Subcutaneous abdominal adipose tissue (tissue), 5 donors: ENCODE data around the gene C2CD2.

ENCODE experiments used
- H3K27ac ChIP-seq: one replicate; pipeline ENCODE4 v1.7.0; 2013; ENCODE audit warnings: low read depth, mild to moderate bottlenecking, inconsistent platforms, low read length, moderate library complexity
- H3K27me3 ChIP-seq, 5 donors: one replicate each; pipeline ENCODE4 v1.7.0; 2013; ENCODE audit warnings: low read length in 5 of 5, inconsistent platforms in 1 of 5; ENCODE audit not compliant: control insufficient read depth in 5 of 5, insufficient read depth in 4 of 5
- H3K36me3 ChIP-seq, 5 donors: one replicate each; pipeline ENCODE4 v1.7.0; 2013; ENCODE audit warnings: low read length in 5 of 5; ENCODE audit not compliant: control insufficient read depth in 5 of 5, insufficient read depth in 5 of 5
- H3K4me1 ChIP-seq, 5 donors: one replicate each; pipeline ENCODE4 v1.7.0; 2013; ENCODE audit warnings: low read length in 5 of 5, mild to moderate bottlenecking in 3 of 5, moderate library complexity in 1 of 5; ENCODE audit not compliant: control insufficient read depth in 5 of 5, insufficient read depth in 5 of 5
- H3K4me3 ChIP-seq, 5 donors: one replicate each; pipeline ENCODE4 v1.7.0; 2013; ENCODE audit warnings: low read length in 5 of 5, low read depth in 1 of 5
- H3K9ac ChIP-seq, 5 donors: one replicate each; pipeline ENCODE4 v1.7.0; 2013; ENCODE audit warnings: low read length in 5 of 5, mild to moderate bottlenecking in 4 of 5, moderate library complexity in 3 of 5
- H3K9me3 ChIP-seq, 5 donors: one replicate each; pipeline ENCODE4 v1.7.0; 2013; ENCODE audit warnings: low read length in 5 of 5; ENCODE audit not compliant: control insufficient read depth in 5 of 5
- donor health status: healthy.
- donor health status: healthy.
- donor health status: healthy.
- donor health status: healthy.
- donor health status: healthy.

C2CD2 gene

DNA sequence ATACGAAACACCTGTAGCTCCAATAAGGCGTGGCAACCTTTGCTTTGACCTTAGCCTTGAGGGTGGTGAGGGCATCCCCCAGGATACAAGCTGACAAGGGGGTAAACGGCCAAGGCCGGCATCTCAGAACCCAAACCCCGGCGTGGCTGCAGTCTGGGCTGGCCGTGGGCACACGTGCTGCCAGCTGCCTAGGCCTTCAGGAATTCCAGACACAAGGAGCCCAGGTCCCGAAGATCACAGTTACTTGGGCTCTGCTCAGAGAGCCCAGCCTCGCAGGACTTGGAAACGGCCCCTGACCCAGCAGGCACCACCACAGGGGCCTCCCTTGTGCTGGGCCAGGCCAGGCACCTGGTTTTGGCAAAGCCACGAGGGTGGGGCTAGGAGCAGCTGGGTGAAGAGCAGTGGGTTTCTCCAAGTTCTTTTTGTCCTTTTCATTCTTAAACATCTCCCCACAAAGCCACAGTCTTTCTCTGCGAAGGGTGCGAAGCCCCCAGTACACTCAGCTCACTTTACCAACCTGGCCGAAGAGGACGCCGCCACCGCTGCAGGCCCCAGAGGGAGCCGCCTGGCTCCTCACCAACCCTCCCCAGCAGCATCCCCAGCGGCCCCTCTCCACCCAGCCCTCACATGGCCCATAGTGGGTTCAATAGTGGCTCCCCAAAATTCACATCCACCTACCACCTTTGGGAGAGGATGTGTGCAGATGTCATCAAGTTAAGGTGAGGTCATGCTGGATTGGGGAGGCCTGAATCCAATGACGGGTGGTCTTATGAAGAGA, 101.5 kb downstream of the C2CD2 start:
- Histone ChIP-seq H3K4me1 (no peaks in the 10 kb centered on the region), H3K36me3 (peaks cover 0 to 55% (median 41%) of the 10 kb centered on the region in 5 donors), H3K9ac (no peak overlapping the region), H3K4me3 (no peak overlapping the region), H3K9me3 (no peaks in the 10 kb centered on the region), H3K27ac (no peak overlapping the region), H3K27me3 (no peaks in the 10 kb centered on the region)

- Histone ChIP-seq H3K4me1 (no peaks in the 10 kb centered on the region), H3K27ac (no peak overlapping the region), H3K9me3 (no peaks in the 10 kb centered on the region), H3K36me3 (peaks cover 0 to 54% (median 30%) of the 10 kb centered on the region in 5 donors), H3K9ac (no peak overlapping the region), H3K27me3 (no peaks in the 10 kb centered on the region), H3K4me3 (no peak overlapping the region)
Observed at GRCh38 chr21:41851090-41851790, 102.6 kb downstream of the C2CD2 start.

GRCh38 chr21:41850085-41850484, 103.7 kb downstream of the C2CD2 start:
- H3K4me3 ChIP-seq: no peak overlapping the region
- no peak overlapping the region for H3K9ac ChIP-seq
- H3K27ac ChIP-seq: no peak overlapping the region
- H3K4me1 ChIP-seq: no peaks in the 10 kb centered on the region
- no peaks in the 10 kb centered on the region for H3K9me3 ChIP-seq
- peaks cover 0 to 55% (median 32%) of the 10 kb centered on the region in 5 donors for H3K36me3 ChIP-seq
- H3K27me3 ChIP-seq: no peaks in the 10 kb centered on the region

DNA sequence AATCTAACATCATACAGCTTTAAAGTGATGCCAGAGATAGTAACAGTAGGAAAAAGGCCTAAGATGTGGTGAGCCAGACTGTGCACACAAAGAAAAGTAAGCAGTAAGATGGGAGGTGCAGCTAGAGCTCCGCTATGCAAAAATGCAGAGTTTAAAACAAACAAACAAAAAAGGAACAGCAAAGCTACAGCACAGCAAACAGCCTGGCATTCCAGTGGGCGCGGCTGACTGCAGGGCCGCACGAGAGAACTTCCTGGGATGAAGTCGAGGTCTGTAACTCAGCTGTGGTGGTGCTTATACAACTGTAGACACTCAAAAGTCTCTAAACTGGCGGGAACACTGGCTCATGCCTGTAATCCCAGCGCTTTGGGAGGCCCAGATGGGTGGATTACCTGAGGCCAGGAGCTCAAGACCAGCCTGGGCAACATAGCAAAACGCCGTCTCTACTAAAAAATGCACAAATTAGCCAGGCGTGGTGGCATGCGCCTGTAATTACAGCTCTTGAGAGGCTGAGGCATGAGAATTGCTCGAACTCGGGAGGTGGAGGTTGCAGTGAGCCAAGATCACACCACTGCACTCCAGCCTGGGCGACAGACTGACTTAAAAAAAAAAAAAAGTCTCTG, 104.7 kb downstream of the C2CD2 start:
- H3K9me3 ChIP-seq: no peaks in the 10 kb centered on the region
- no peak overlapping the region for H3K4me3 ChIP-seq
- H3K4me1 ChIP-seq: peaks cover 0 to 1% (median 0%) of the 10 kb centered on the region in 5 donors
- peaks cover 0 to 45% (median 22%) of the 10 kb centered on the region in 5 donors for H3K36me3 ChIP-seq
- H3K9ac ChIP-seq: no peak overlapping the region
- no peaks in the 10 kb centered on the region for H3K27me3 ChIP-seq
- no peak overlapping the region for H3K27ac ChIP-seq

DNA sequence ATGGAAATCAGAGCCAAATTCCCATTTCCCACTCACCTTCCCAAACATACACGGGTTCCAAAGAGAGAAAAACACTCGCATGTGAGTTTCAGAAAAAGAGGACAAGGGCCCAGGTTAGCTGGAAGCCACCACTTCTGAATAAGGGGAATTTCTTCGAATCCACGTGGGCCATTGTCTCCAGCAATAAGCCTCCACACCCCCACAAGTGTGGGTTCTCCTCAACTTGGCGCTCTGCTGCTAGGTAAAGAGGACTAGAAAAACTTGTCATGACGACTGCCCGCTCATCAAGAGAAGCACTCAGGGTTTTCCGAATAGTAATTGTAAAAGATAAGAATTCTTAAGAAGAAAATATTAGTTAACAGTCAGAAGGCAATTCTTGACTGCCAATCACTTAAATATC, 105.3 kb downstream of the C2CD2 start:
- H3K9me3 ChIP-seq: no peaks in the 10 kb centered on the region
- H3K4me3 ChIP-seq: no peak overlapping the region
- peaks cover 0 to 4% (median 0%) of the 10 kb centered on the region in 5 donors for H3K4me1 ChIP-seq
- no peak overlapping the region for H3K9ac ChIP-seq
- no peak overlapping the region for H3K27ac ChIP-seq
- no peaks in the 10 kb centered on the region for H3K27me3 ChIP-seq
- H3K36me3 ChIP-seq: peaks cover 0 to 40% (median 18%) of the 10 kb centered on the region in 5 donors

GRCh38 chr21:41847066-41847804, 106.6 kb downstream of the C2CD2 start:
- no peak overlapping the region for H3K4me3 ChIP-seq
- peaks cover 0 to 29% (median 11%) of the 10 kb centered on the region in 5 donors for H3K36me3 ChIP-seq
- H3K9ac ChIP-seq: no peak overlapping the region
- no peaks in the 10 kb centered on the region for H3K9me3 ChIP-seq
- H3K27me3 ChIP-seq: no peaks in the 10 kb centered on the region
- no peak overlapping the region for H3K27ac ChIP-seq
- H3K4me1 ChIP-seq: peaks cover 0 to 4% (median 0%) of the 10 kb centered on the region in 5 donors

DNA sequence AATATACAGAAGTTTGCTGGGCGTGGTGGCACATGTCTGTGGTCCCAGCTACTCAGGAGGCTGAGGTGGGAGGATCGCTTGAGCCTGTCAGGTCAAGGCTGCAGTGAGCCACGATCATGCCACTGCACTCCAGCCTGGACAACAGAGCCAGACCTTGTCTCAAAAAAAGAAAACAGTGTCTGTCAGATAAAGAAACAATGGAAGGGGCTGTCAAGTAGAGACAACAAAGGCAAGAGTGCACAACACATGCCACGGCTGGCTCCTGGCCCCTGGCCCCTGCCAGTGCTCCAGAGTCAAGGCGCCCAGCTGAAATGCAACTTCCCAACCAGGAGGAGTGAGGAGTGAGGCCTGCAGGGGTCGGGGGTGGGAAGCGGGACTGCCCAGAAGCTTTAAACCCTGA, 107.3 kb downstream of the C2CD2 start:
- Histone ChIP-seq H3K27me3 (no peaks in the 10 kb centered on the region), H3K9ac (no peak overlapping the region), H3K9me3 (peaks cover 0 to 4% (median 0%) of the 10 kb centered on the region in 5 donors), H3K4me1 (peaks cover 0 to 4% (median 0%) of the 10 kb centered on the region in 5 donors), H3K36me3 (peaks cover 0 to 24% (median 10%) of the 10 kb centered on the region in 5 donors), H3K27ac (no peak overlapping the region), H3K4me3 (no peak overlapping the region)

GRCh38 chr21:41846033-41846317, 107.8 kb downstream of the C2CD2 start:
- H3K27me3 ChIP-seq: no peaks in the 10 kb centered on the region
- H3K36me3 ChIP-seq: peaks cover 3 to 19% (median 8%) of the 10 kb centered on the region in 5 donors
- H3K27ac ChIP-seq: no peak overlapping the region

DNA sequence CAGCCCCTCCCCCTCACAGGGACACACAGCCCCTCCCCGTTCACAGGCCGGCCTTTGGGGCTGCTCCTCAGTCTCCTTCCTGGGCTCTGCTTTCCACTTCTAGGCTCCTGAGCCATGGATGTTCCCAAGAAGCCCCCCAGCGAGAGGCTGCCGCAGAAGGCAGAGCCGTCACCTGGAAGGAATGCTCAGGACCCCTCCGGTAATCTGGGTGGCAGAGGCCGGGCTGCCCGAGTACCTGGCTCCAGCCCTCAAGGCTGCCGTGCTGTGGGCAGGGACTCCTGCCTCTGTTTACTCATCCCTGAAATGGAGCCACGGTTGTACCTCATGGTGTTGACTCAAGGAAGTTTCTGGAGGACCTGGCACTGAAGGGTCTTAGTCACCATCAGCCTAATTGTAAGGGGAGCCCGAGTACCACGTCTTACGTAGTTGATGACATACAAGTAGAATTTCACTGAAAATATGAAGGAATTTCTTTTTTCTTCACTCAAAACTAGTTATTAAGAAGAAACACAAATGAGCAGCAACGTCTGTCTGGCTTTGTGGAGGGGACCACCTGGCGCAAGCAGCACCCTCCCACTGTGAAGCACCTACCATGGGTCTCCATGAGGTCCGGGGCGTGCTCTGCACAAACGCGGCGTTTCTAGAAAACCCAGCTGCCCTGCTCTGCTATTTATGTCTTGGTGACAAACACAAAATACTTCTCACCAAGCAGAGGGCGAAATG, 108.3 kb downstream of the C2CD2 start:
- Histone ChIP-seq H3K9me3 (peaks cover 0 to 12% (median 5%) of the 10 kb centered on the region in 5 donors), H3K27me3 (no peaks in the 10 kb centered on the region), H3K27ac (no peak overlapping the region), H3K36me3 (peaks cover 3 to 17% (median 8%) of the 10 kb centered on the region in 5 donors), H3K4me3 (no peak overlapping the region), H3K9ac (no peak overlapping the region), H3K4me1 (peaks cover 0 to 4% (median 0%) of the 10 kb centered on the region in 5 donors)

More at GRCh38 chr21:41846033-41846317, 107.8 kb downstream of the C2CD2 start:
- Histone ChIP-seq H3K9ac (no peak overlapping the region), H3K4me1 (peaks cover 0 to 4% (median 0%) of the 10 kb centered on the region in 5 donors), H3K4me3 (no peak overlapping the region), H3K9me3 (peaks cover 0 to 10% (median 3%) of the 10 kb centered on the region in 5 donors)
